Activated T-helper 1 cell treated with anti-CD3 and anti-CD28 coated beads, Interleukin-2, amount 50 U/mL, for 16 hours (primary cell): ENCODE results near the gene PIPOX.
"Not testable (repeated sequence)": the region's sequence is repeated elsewhere in the genome, so short reads cannot be mapped to it uniquely, and the experiment has no call there.

Source experiments
- DNase-seq, 2 donors: peaks; one replicate each; pipeline ENCODE4 v3.0.0-alpha.2; 2020; ENCODE audit warnings: low read depth in 1 of 2, low spot score in 1 of 2

PIPOX gene

GRCh38 chr17:29073045-29073444 lies 30.1 kb downstream of the PIPOX start:
- DNase-seq = no peak

- DNase-seq = no peak
Measured at GRCh38 chr17:29073520-29073919, 30.6 kb downstream of the PIPOX start.

GRCh38 chr17:29074488-29074887 lies 31.5 kb downstream of the PIPOX start:
- DNase-seq = no peak

GRCh38 chr17:29076087-29076486 lies 33.1 kb downstream of the PIPOX start:
- DNase-seq = no peak

GRCh38 chr17:29076722-29077121 lies 33.8 kb downstream of the PIPOX start:
- no peak for DNase-seq

GRCh38 chr17:29077320-29077719 lies 34.4 kb downstream of the PIPOX start:
- DNase-seq = no peak

- no peak for DNase-seq
Measured at GRCh38 chr17:29078183-29079045, 35.5 kb downstream of the PIPOX start.

- DNase-seq = no peak
Measured at GRCh38 chr17:29079433-29079832, 36.5 kb downstream of the PIPOX start.

- DNase-seq = no peak
Measured at GRCh38 chr17:29079887-29080286, 36.9 kb downstream of the PIPOX start.

- no peak for DNase-seq
Measured at GRCh38 chr17:29080323-29080722, 37.4 kb downstream of the PIPOX start.

- no peak for DNase-seq
Measured at GRCh38 chr17:29080965-29081364, 38.0 kb downstream of the PIPOX start.

- DNase-seq = no peak
Measured at GRCh38 chr17:29084541-29085146, 41.7 kb downstream of the PIPOX start.

- DNase-seq = no peak
Measured at GRCh38 chr17:29085223-29085622, 42.3 kb downstream of the PIPOX start.

- DNase-seq = no peak
Measured at GRCh38 chr17:29086628-29087332, 43.8 kb downstream of the PIPOX start.

GRCh38 chr17:29088782-29089181 lies 45.8 kb downstream of the PIPOX start:
- not testable (repeated sequence) for DNase-seq

- no peak for DNase-seq
Measured at GRCh38 chr17:29089601-29090044, 46.7 kb downstream of the PIPOX start.

- no peak for DNase-seq
Measured at GRCh38 chr17:29090108-29090507, 47.2 kb downstream of the PIPOX start.

- DNase-seq = no peak
Measured at GRCh38 chr17:29090750-29091605, 48.0 kb downstream of the PIPOX start.

- no peak for DNase-seq
Measured at GRCh38 chr17:29091606-29092289, 48.8 kb downstream of the PIPOX start.

GRCh38 chr17:29093090-29093871 lies 50.3 kb downstream of the PIPOX start:
- no peak for DNase-seq
